Liver (tissue), 9 donors: ENCODE results near the gene DUSP3. TPM values are rescaled to one million over a fixed set of nuclear protein-coding genes. Genes with fewer than 3 reads are reported as not detected.

Experiments used
- DNase-seq: peaks from one replicate; pipeline ENCODE4 v3.0.0-alpha.2; 2017; ENCODE audit warnings: low spot score
- H3K27ac ChIP-seq, 2 donors: one replicate each; pipeline ENCODE4 v1.7.0; 2013; ENCODE audit warnings: inconsistent platforms in 2 of 2, low read length in 2 of 2, control low read depth in 1 of 2, low read depth in 1 of 2, mild to moderate bottlenecking in 1 of 2
- H3K27me3 ChIP-seq, 4 donors: one replicate each; pipeline versions ENCODE4 v1.6.1 to v1.7.0; 2013; ENCODE audit warnings: low read length in 3 of 4, inconsistent platforms in 1 of 4, mild to moderate bottlenecking in 1 of 4, moderate library complexity in 1 of 4; ENCODE audit not compliant: control insufficient read depth in 4 of 4, insufficient read depth in 4 of 4
- H3K36me3 ChIP-seq, 4 donors: one replicate each; pipeline versions ENCODE4 v1.6.1 to v1.7.0; 2013; ENCODE audit warnings: low read length in 3 of 4, mild to moderate bottlenecking in 3 of 4, low read depth in 1 of 4, moderate library complexity in 1 of 4; ENCODE audit not compliant: control insufficient read depth in 4 of 4, insufficient read depth in 3 of 4
- H3K4me1 ChIP-seq, 4 donors: one replicate each; pipeline versions ENCODE4 v1.6.1 to v1.7.0; 2013; ENCODE audit warnings: low read length in 3 of 4, mild to moderate bottlenecking in 3 of 4, moderate library complexity in 1 of 4; ENCODE audit not compliant: control insufficient read depth in 4 of 4, insufficient read depth in 4 of 4
- H3K4me3 ChIP-seq, 3 donors: one replicate each; pipeline versions ENCODE4 v1.6.1 to v1.7.0; 2013; ENCODE audit warnings: low read length in 3 of 3, control low read depth in 1 of 3, low read depth in 1 of 3, mild to moderate bottlenecking in 1 of 3
- H3K9ac ChIP-seq, 2 donors: one replicate each; pipeline ENCODE4 v1.7.0; 2013; ENCODE audit warnings: low read length in 2 of 2, mild to moderate bottlenecking in 2 of 2, moderate library complexity in 2 of 2, control low read depth in 1 of 2, low read depth in 1 of 2
- H3K9me3 ChIP-seq, 4 donors: one replicate each; pipeline versions ENCODE4 v1.6.1 to v1.7.0; 2013; ENCODE audit warnings: low read length in 3 of 4; ENCODE audit not compliant: control insufficient read depth in 4 of 4
- EGR1 ChIP-seq, 2 donors: IDR thresholded peaks; 2 replicates each; pipeline ENCODE4 v1.6.1; 2016 to 2018; ENCODE audit warnings: antibody characterized with exemption in 2 of 2, low read depth in 2 of 2
- FOXA1 ChIP-seq: IDR thresholded peaks from 2 replicates; pipeline ENCODE4 v1.6.1; 2016; ENCODE audit warnings: antibody characterized with exemption
- FOXA2 ChIP-seq: IDR thresholded peaks from 2 replicates; pipeline ENCODE4 v1.6.1; 2016; ENCODE audit warnings: antibody characterized with exemption
- GABPA ChIP-seq, 2 donors: IDR thresholded peaks in 1 of 2; conservative IDR thresholded peaks in 1 of 2; 2 replicates each; pipeline ENCODE4 v1.6.1; 2016; ENCODE audit warnings: antibody characterized with exemption in 2 of 2, mild to moderate bottlenecking in 1 of 2, moderate library complexity in 1 of 2
- HNF4A ChIP-seq, 2 donors: conservative IDR thresholded peaks; 2 replicates each; pipeline ENCODE4 v1.6.1; 2016; ENCODE audit warnings: antibody characterized with exemption in 2 of 2, mild to moderate bottlenecking in 2 of 2
- HNF4G ChIP-seq: IDR thresholded peaks from 2 replicates; pipeline ENCODE4 v1.6.1; 2016; ENCODE audit warnings: antibody characterized with exemption
- NR2F2 ChIP-seq: IDR thresholded peaks from 2 replicates; pipeline ENCODE4 v1.6.1; 2016; ENCODE audit warnings: antibody characterized with exemption
- RAD21 ChIP-seq, 2 donors: IDR thresholded peaks; 2 replicates each; pipeline ENCODE4 v1.6.1; 2016; ENCODE audit warnings: antibody characterized with exemption in 2 of 2, mild to moderate bottlenecking in 2 of 2
- RXRA ChIP-seq, 2 donors: IDR thresholded peaks; 2 replicates each; pipeline ENCODE4 v1.6.1; 2017 to 2018; ENCODE audit warnings: antibody characterized with exemption in 2 of 2, mild to moderate bottlenecking in 1 of 2
- TAF1 ChIP-seq: conservative IDR thresholded peaks from 2 replicates; pipeline ENCODE4 v1.6.1; 2016; ENCODE audit warnings: antibody characterized with exemption, mild to moderate bottlenecking
- YY1 ChIP-seq: IDR thresholded peaks from 2 replicates; pipeline ENCODE4 v1.6.1; 2016; ENCODE audit warnings: antibody characterized with exemption, mild to moderate bottlenecking
- WGBS: extraction: QIAGEN DNeasy Blood & Tissue Kit; methylation state at CpG from one replicate; pipeline ENCODE4 v1.1.7; 2013; 5-methylcytosine and 5-hydroxymethylcytosine counted together
- polyA plus RNA-seq, 2 donors: library from polyadenylated mRNA; stranded (reverse) in 1 of 2; unstranded in 1 of 2; fragments of 200-250 nt in 1 of 2; fragments of >200 nt in 1 of 2; fragmentation: Nextera tagmentation in 1 of 2; extraction: Ambion mirVana in 1 of 2; gene quantifications; one replicate each; pipeline versions ENCODE4 v1.2.1 to v1.2.3, GENCODE V29; 2013 to 2015
- total RNA-seq, 2 donors: library from RNA; depleted of rRNA; stranded (reverse); fragments of >200 nt; gene quantifications; one replicate each; pipeline ENCODE4 v1.2.3, GENCODE V29; 2014
- TF ChIP-seq, protein P1 (sequence below): fragments of 150-350 bp; IDR thresholded peaks from 2 replicates; pipeline ENCODE4 v1.5.1; 2017; ENCODE audit warnings: improper control_type of control experiment, low read depth, low read length; ENCODE audit not compliant: missing input control
- TF ChIP-seq, protein P2 (sequence below): IDR thresholded peaks from 2 replicates; pipeline ENCODE4 v1.6.1; 2016; ENCODE audit warnings: antibody characterized with exemption
- TF ChIP-seq, protein P3 (sequence below): IDR thresholded peaks from 2 replicates; pipeline ENCODE4 v1.6.1; 2016; ENCODE audit warnings: antibody characterized with exemption
- donor health status: healthy.
- donor health status: healthy.
- donor health status: healthy.
- donor health status: healthy.
- donor health status: healthy.

DUSP3 gene
- total and polyA plus RNA-seq, 4 donors: 30.4 to 104 (median 60.8) TPM

DNA sequence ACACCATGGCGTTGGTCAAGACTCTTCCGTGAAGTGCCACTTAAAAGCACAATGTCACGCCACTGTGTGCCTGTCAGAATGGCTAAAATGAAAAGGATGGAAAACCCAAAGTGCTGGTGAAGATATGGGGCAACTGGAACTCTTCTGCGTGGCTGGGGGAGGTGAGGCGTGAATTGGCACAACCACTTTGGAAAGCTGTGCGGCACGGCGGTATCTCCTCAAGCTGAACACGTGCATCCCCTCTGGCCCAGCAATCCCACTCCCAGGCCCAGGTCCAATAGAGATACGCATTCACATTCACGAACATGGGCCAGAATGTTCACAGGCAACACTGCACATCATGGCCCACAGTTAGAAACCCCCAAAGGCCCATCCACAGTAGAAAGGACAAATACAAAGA is 8.9 kb downstream of the DUSP3 start:
- Histone ChIP-seq H3K4me3 (no peak overlapping the region), H3K9me3 (no peaks in the 10 kb centered on the region), H3K27me3 (no peaks in the 10 kb centered on the region), H3K36me3 (peaks cover 0 to 41% (median 26%) of the 10 kb centered on the region in 4 donors), H3K9ac (no peak overlapping the region), H3K4me1 (peaks cover 17 to 55% (median 39%) of the 10 kb centered on the region in 4 donors), H3K27ac (no peak overlapping the region)
- DNase-seq: no peak
- TF ChIP-seq RAD21 (IDR thresholded peaks at IDR 0.05): no peak
- TF ChIP-seq HNF4G: no peak
- TF ChIP-seq, protein P1, sequence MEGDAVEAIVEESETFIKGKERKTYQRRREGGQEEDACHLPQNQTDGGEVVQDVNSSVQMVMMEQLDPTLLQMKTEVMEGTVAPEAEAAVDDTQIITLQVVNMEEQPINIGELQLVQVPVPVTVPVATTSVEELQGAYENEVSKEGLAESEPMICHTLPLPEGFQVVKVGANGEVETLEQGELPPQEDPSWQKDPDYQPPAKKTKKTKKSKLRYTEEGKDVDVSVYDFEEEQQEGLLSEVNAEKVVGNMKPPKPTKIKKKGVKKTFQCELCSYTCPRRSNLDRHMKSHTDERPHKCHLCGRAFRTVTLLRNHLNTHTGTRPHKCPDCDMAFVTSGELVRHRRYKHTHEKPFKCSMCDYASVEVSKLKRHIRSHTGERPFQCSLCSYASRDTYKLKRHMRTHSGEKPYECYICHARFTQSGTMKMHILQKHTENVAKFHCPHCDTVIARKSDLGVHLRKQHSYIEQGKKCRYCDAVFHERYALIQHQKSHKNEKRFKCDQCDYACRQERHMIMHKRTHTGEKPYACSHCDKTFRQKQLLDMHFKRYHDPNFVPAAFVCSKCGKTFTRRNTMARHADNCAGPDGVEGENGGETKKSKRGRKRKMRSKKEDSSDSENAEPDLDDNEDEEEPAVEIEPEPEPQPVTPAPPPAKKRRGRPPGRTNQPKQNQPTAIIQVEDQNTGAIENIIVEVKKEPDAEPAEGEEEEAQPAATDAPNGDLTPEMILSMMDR: no peak
- TF ChIP-seq FOXA2: no peak
- TF ChIP-seq TAF1: no peak
- TF ChIP-seq YY1: no peak
- TF ChIP-seq GABPA (IDR thresholded peaks at IDR 0.05 in 1 of 2, conservative IDR thresholded peaks at IDR 0.05 in 1 of 2): no peak
- TF ChIP-seq RXRA (IDR thresholded peaks at IDR 0.05): no peak
- 96% methylated on average over 11 of the region's 11 CpGs for WGBS

DNA sequence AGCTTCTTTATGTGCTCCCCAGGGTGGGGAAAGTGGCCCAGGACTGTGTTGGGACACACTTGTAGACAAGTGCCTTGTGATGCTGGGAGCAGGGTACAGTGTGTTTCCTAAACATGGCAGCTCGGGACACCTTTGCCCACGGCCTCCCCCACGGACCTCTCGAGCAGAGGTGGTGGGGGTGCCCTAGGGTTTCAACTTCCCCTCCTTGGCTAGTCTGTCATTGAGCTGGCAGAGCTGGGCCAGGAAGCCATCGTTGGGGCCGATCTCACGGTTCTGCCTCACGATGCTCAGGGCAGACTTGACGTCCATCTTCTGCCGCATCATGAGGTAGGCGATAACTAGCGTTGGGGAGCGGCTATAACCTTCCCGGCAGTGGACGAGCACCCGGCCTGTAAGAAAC is 9.4 kb downstream of the DUSP3 start:
- WGBS: 95% methylated on average over 16 of the region's 16 CpGs
- Histone ChIP-seq H3K4me3 (no peak overlapping the region), H3K36me3 (peaks cover 0 to 40% (median 26%) of the 10 kb centered on the region in 4 donors), H3K9me3 (no peaks in the 10 kb centered on the region), H3K27me3 (no peaks in the 10 kb centered on the region), H3K27ac (no peak overlapping the region), H3K9ac (no peak overlapping the region), H3K4me1 (peaks cover 16 to 53% (median 35%) of the 10 kb centered on the region in 4 donors)
- TF ChIP-seq TAF1 (no peak), HNF4A (conservative IDR thresholded peaks at IDR 0.05) (no peak), HNF4G (no peak), GABPA (IDR thresholded peaks at IDR 0.05 in 1 of 2, conservative IDR thresholded peaks at IDR 0.05 in 1 of 2) (no peak), YY1 (no peak), EGR1 (IDR thresholded peaks at IDR 0.05; ENCODE audit: low read depth in 2 of 2) (no peak), RXRA (IDR thresholded peaks at IDR 0.05) (no peak), NR2F2 (no peak), FOXA1 (no peak)
- TF ChIP-seq, protein P2, sequence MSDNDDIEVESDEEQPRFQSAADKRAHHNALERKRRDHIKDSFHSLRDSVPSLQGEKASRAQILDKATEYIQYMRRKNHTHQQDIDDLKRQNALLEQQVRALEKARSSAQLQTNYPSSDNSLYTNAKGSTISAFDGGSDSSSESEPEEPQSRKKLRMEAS: no peak
- TF ChIP-seq, protein P3, sequence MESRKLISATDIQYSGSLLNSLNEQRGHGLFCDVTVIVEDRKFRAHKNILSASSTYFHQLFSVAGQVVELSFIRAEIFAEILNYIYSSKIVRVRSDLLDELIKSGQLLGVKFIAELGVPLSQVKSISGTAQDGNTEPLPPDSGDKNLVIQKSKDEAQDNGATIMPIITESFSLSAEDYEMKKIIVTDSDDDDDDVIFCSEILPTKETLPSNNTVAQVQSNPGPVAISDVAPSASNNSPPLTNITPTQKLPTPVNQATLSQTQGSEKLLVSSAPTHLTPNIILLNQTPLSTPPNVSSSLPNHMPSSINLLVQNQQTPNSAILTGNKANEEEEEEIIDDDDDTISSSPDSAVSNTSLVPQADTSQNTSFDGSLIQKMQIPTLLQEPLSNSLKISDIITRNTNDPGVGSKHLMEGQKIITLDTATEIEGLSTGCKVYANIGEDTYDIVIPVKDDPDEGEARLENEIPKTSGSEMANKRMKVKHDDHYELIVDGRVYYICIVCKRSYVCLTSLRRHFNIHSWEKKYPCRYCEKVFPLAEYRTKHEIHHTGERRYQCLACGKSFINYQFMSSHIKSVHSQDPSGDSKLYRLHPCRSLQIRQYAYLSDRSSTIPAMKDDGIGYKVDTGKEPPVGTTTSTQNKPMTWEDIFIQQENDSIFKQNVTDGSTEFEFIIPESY: no peak
- TF ChIP-seq, protein P1: no peak
- DNase-seq: no peak
